T47D (cell line): ENCODE data around the gene RTN4RL1.

Experiments used
- DNase-seq, 2 experiments: peaks; one replicate each; pipeline versions ENCODE4 v3.0.0 to v3.0.0-alpha.2; 2011 to 2012; ENCODE audit warnings: low read depth in 1 of 2, low spot score in 1 of 2
- JUND ChIP-seq: IDR thresholded peaks from 2 replicates; pipeline ENCODE4 v1.6.1; 2012; ENCODE audit warnings: low read depth
- in situ Hi-C: cut with HindIII; loops from 2 replicates; pipeline ENCODE4 v1.10.0; 2016; ENCODE audit warnings: low sequenced_read_pairs, low pct_unique_long_range_greater_than_20kb

The RTN4RL1 gene

GRCh38 chr17:1912146-1912545 is 113.0 kb downstream of the RTN4RL1 start:
- in situ Hi-C loops: no loop called here
- no peak for TF ChIP-seq JUND

GRCh38 chr17:1909985-1910384 is 115.1 kb downstream of the RTN4RL1 start:
- DNase-seq: no peak
- in situ Hi-C loops: no loop called here
- TF ChIP-seq JUND: no peak

More at GRCh38 chr17:1912146-1912545, 113.0 kb downstream of the RTN4RL1 start:
- DNase-seq: no peak

GRCh38 chr17:1908699-1909309 is 116.3 kb downstream of the RTN4RL1 start:
- in situ Hi-C loops: no loop called here
- no peak for TF ChIP-seq JUND
- peak; percentile 67 to 85 for DNase-seq

- DNase-seq: no peak
Measured at GRCh38 chr17:1907909-1908698, 117.0 kb downstream of the RTN4RL1 start.

GRCh38 chr17:1907216-1907631 is 117.9 kb downstream of the RTN4RL1 start:
- TF ChIP-seq JUND: no peak
- DNase-seq: no peak
- in situ Hi-C loops: no loop called here

More at GRCh38 chr17:1907909-1908698, 117.0 kb downstream of the RTN4RL1 start:
- in situ Hi-C loops: no loop called here
- no peak for TF ChIP-seq JUND

GRCh38 chr17:1906662-1907101 is 118.5 kb downstream of the RTN4RL1 start:
- peak in 1 of 2 experiments; percentile 19 for DNase-seq
- no peak for TF ChIP-seq JUND
- in situ Hi-C loops: no loop called here

GRCh38 chr17:1905190-1905913 is 119.8 kb downstream of the RTN4RL1 start:
- DNase-seq: no peak
- no peak for TF ChIP-seq JUND
- in situ Hi-C loops: no loop called here

GRCh38 chr17:1904273-1905182 is 120.6 kb downstream of the RTN4RL1 start:
- TF ChIP-seq JUND: no peak
- in situ Hi-C loops: no loop called here
- no peak for DNase-seq

GRCh38 chr17:1899403-1900000 is 125.6 kb downstream of the RTN4RL1 start:
- TF ChIP-seq JUND: no peak
- in situ Hi-C loops: no loop called here
- no peak for DNase-seq

- in situ Hi-C loops: no loop called here
- no peak for DNase-seq
- no peak for TF ChIP-seq JUND
Measured at GRCh38 chr17:1898872-1899271, 126.3 kb downstream of the RTN4RL1 start.

- no peak for DNase-seq
- no peak for TF ChIP-seq JUND
- in situ Hi-C loops: no loop called here
Measured at GRCh38 chr17:1898332-1898731, 126.8 kb downstream of the RTN4RL1 start.

GRCh38 chr17:1897105-1897656 is 128.0 kb downstream of the RTN4RL1 start:
- TF ChIP-seq JUND: no peak
- no peak for DNase-seq
- in situ Hi-C loops: no loop called here
